Astrocyte of the hippocampus (primary cell): ENCODE measurements around the gene CDKN1B.
A peak's percentile ranks its signal among the peaks of the same experiment; 100 is the strongest.
"Not testable (repeated sequence)": the region's sequence is repeated elsewhere in the genome, so short reads cannot be mapped to it uniquely, and the experiment has no call there.

ENCODE experiments used
- DNase-seq: peaks from one replicate; pipeline ENCODE4 v3.0.0; 2011; ENCODE audit warnings: low read depth, low spot score

CDKN1B gene

DNA sequence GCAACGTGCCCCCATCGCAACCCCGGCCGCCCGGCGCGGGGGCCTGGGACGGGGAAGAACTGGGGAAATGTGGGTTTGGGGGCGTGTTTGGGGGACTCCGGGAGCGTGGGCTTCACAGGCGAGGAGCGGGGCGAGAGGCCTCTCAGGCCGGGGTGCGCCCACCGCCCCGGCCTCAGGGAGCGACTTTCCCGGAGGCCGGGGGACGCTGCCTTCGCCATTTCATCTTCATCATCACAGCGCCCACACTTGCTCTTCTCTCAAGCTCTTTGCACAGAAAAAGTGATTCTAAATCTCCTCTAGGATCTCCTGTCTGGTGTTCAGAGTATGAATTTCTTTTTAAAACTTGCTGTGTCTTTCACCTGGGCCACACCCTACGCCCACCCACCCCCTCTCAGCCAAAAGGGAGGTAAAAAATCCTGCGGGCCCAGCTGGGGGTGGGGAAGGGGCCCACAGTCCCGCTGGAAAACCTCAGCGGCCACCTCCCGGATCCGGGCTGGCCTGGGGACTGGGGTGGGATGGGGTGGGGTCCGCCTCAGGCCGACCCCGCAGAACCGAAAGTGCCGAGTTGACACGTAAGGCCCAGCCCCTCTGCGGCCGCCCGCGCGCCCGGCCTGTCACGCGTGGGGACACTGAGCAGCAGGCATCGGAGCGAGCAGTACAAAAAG lies 7.4 kb downstream of the CDKN1B start:
- no peak for DNase-seq

DNA sequence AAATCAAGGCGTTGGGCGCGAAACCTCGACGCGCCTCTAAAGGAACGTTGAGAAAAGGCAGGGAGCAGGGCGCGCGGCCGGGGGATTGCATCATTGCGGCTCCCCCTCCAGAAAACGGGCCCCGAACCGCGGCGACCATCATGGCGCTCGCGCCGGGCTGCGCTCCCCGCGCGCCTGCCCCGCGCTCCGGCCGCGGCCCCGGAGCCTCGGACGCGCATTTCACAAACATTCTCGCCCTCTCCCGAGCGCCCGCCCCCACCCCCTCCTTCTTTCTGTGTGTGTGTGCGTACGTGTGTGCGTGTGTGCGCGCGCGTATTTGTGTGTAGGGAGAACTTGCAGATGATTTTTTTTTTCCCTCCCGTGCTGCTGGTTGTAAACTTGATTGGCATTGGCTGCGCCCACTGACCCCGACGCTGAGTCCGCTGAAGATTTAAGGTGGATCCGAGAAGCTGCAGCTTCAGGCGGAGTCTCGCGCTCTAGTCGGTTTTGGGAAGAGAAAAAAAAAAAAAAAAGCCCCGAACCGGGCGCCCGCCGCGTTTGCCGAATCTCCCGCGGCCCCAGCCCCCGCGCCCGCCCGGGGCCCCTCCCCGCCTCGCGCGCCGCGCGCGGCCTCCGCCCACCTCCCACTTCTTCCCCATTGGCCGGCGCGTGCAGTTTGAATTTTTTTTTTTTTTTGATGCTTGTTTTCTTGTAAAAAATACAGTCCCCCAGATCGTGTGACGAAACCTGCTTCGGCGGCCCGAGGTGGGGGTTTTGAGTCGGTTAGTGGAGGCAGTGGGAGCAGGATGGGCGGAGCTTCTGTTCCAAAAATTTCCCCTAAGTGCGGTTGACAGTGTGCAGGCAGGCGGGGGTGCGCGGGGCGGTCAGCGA lies 8.2 kb downstream of the CDKN1B start:
- peak; percentile 98 for DNase-seq

DNA sequence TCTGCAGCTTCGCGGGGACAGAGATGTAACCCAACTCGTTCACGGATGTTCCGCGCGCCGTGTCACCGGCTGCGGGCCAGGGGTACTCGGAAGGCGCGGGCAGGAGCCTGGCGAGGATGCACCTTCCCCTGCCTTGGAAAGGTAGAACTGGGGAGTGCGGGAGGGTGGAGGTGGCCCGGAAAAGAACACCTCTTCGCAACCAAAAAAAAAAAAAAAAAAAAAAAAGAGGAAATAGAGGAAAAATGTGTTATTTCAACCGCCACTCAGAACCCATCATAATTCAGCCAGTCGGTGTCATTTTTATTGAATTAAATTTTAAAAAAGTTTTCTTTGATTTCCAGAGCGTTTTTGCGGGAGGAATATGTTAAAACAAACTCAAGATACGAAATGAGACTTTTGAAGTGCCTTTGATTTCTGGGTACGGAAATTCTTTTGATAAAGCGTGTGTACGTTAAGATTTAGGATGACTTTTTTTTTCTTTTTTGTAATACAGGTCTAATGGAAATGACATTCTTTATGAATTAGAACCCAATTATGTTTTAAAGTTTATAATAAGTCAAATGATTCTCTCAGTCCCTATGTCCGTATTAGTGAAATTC lies 8.9 kb downstream of the CDKN1B start:
- no peak for DNase-seq

DNA sequence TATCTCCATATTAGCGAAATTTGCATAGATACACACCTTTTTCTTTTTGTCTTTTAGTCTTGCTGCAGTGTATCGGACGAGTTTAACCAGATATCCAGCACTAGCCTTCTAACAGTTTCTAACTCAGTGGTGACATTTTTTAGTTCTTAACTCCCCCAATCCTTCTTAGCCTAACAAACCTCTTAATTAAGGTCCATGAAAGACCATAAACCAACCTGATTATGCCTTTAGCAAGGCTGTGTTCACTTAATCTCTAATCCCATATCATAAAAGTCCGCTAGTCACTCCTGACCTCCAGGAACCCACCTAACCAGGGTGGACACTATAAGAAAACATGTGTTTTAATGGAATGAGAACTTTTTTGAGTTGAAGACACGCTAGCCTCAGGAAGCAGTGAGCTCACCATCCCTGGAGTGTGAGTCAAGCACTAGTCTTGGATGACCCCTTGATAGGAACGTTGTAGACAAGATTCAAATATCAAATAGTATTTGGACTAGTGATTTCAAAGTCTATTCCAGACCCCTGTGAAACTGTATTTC lies 9.5 kb downstream of the CDKN1B start:
- peak; percentile 64 for DNase-seq

DNA sequence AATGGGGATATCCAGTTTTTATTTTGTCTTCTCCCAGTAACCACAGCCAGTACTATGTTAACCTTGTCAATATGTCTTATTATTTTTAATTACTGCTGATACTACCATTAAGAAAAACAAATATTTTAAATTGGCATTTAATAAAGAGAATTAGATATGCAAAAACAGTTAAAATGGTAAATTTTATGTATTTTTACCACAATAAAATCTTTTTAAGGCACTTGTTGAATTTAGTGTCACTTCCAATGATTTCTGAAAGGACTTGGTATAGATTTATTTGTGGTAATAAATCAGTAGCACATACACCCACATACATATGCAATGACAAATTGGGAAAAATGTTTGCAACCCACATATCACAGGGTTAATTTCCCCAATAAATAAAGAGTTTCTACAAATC lies 14.0 kb downstream of the CDKN1B start:
- no peak for DNase-seq

DNA sequence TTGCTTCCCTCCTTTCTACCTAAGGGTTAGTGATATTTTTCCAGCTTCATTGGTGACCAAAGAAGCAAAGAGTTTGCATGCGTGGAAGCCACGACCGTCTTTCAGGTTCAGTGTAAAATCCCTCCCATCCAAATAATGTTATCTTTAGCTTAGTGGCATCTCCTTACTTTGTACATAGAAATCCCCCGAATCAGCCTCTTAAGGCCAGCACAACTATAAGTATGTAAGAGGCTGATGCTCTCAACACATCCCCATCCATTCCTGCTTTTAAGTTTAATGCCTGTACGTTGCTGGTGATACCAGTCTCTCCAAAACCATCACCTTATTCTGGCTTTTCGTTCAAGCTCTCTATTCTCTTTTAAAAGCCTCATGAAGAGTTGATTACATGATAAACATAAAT lies 14.6 kb downstream of the CDKN1B start:
- DNase-seq: no peak

DNA sequence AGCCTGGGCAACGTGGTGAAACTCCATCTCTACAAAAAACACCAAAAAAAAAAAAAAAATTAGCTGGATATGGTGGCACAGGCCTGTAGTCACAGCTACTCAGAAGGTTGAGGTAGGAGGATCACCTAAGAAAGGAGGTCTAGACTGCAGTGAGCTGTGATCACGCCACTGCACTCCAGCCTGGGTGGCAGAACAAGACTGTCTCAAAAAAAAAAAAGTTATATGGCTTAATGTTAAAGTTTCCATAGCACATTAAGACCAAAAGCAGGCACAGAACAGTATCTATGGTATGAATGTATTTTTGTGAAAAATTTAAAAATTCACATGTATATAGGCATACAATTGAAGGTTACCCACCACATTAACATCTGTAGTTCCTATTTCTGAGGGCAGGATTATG lies 15.9 kb downstream of the CDKN1B start:
- no peak for DNase-seq

DNA sequence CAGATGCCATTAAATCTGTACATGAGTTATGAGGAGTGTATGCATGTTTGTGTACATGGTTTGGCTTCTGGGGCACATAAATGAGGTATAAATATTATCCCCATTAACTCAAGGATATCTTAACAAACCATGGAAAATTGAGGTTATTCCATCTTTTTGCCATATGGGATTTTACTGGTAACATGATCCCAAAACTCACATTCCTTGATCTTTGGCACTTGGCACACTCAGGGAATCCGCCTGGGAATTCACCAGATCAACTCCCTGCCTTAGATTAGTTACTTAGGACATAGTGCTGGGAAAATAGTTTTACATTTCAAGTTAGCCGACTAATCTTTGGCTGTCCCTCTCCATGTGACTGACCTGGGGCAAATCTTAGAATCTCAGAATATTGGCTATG lies 16.9 kb downstream of the CDKN1B start:
- DNase-seq: no peak

DNA sequence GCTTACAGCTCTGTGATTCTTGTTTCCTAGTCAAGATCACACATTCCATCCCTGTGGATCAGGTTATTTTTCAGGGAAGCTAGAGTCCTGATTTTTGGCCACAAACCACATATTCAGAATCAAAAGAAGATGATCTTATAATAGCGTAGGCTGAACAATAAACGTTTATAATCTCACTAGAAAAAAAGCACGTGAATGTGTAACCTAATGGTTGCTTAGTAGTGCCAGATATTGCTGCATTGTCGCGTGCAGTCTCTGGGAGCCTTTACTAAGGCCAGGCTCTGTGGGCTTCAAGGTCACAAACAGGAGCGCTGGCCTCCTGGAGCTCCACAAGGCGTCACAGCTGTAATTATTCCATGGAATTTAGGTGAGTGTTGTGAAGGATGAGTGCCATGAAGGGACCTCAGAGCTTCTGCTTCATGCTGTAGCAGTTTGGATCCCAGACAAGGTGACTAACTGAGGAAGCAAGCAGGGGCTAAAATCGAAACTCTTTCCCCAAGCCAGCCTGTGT lies 17.4 kb downstream of the CDKN1B start:
- DNase-seq: peak; percentile 11

DNA sequence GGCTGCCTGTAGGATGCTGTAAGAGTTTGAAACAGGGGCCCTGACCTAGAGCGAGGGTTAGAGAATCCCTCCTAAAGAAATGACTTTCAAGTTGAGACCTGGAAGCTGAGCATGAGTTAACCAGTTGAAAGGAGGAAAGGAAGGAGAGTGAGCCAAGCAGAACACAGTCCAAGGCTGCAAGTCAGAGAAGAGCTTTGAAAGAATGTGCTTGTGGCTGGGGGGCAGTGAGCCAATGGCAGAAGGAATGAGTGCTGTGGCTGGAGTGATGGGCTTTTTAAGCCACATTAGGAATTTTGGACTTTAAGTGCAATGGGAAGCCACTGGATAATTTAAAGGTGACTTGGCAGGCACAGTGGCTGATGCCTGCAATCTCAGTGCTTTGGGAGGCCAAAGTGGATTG lies 18.1 kb downstream of the CDKN1B start:
- DNase-seq: peak; percentile 67

DNA sequence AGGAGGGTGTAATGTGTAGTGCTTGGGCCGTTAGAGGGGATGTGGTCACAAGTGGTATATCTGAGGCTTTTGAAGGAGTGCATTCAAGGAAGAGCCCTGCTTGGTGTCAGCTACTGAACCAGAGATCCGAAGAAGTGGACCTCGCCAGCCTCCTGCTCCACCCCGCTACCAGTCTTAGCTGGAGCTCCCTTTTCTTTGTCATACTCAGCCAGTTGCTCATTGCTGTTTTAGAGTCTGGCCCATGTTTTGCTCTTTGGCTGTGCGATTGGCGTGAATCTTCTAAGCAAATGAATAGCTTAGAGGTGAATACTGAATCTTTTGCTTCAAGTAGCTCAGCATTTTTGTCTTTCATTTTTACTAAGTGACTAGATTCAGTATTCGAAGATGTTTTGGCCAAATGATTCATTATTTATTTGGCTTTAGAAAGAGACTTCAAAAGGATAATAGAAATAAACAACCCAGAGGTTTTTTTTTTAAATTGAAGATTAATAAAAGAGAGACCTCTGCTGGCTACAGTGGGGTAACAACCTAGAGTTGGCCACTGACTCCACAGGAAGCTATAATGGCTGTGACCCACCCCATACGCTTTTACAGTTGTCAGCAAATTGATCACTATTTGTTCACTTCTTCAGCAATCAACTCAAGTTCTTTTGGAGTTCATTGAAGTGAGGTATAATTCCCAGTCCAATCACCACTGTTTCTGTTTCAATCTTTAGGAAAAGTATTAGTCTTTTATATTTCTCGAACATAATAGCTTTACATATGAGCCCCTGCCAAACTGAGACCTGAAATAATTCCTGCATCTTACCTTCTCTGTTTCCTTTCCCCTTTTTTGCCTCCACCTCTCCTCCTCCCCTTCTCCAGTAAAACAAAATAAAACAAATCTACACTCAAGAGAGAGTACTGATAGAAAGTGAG lies 19.9 kb downstream of the CDKN1B start:
- peak; percentile 83 for DNase-seq

DNA sequence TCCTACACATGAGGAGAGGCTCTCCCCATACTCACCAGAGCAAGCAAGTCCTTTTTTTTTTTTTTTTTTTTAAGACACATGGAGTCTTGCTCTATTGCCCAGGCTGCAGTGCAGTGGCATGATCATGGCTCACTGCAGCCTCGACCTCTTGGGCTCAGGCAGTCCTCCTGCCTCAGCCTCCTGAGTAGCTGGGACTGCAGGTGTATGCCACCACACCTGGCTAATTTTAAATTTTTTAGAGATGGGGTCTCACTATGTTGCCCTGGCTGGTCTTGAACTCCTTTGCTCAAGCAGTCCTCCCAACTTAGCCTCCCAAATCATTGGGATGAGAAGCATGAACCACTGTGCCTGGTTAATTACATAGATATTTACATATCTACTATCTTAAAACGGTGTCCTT lies 21.0 kb downstream of the CDKN1B start:
- DNase-seq: not testable (repeated sequence)

DNA sequence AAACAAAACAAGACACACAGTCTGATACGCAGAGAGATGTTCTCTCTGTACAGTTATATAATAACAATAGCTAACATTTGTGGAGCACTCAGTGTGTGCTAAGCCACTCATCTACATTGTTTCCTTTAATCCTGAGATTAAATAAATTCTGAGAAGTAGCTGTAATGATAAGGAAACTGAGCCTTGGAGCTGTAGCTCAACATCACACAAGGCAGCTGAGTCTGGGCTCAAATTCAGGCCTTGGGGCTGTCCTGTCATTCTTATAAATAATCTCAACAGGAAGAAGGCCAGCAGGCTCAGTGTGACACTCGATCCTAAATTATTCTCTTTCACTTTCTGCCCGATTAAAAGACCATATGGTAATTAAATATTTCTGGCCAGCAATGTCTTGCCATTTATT lies 24.5 kb downstream of the CDKN1B start:
- DNase-seq: no peak

DNA sequence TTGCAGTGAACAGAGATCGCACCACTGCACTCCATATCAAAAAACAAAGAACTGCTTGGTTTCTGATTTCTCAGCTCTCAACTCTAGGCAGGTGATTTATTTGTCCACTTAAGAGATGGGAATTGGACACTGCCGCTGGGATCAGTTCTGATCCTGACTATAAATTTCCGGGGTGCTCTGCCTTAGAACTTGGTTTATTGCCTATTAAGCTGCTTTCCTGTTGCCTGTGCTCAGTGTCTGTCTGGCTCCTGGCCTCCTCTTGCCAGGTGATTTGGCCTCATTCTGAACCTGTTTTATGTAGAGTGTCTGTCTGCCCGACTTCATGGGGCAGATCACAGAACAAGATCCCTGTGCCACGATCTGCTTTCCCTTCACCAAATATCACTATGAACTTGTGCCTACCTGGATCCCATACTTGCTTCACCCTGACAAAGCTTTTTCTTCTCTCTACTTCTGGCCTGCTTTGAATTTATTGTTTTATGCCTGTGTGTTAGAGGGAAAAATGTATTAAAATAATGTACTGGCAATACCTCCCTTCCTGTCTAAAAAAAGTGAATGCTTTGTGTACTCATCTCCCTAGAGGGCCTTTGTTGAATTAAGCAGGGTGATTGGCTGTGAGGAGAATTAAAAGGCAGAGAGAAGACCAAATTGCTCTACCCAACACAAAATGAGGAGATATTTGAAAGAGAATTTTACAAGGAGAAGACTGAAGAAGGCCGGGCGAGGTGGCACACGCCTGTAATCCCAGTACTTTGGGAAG lies 27.6 kb downstream of the CDKN1B start:
- DNase-seq: no peak

DNA sequence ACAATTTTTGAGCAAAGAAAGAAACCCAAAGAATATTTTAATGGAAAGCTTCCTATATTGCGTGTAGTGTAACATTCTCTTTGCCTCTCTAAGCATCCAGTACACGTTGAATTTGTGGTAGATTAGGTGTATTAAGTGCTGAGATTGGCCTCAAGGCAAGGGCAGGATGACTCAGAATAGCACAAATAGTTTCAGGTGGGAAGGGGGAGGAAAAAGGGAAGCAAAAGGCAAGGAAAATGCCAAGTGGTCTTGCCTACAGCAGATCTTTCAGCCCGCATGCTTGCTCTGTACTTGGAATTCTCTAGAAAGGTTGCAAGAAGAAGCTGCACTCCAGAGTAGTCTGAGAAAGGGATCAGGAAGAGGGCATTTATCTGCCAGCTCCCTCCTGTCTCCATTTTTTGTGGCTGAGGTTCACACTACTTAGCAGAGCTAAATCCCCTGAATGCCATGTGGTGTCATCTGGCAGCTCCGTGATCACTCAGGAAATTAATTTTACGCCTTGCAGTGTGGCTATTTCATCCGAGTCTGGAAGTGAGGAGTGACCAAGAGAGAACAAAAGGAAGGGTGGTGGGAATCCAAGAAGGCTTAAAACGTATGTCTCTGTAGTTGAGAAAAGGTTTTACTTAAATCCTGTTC lies 28.5 kb downstream of the CDKN1B start:
- peak; percentile 64 for DNase-seq

DNA sequence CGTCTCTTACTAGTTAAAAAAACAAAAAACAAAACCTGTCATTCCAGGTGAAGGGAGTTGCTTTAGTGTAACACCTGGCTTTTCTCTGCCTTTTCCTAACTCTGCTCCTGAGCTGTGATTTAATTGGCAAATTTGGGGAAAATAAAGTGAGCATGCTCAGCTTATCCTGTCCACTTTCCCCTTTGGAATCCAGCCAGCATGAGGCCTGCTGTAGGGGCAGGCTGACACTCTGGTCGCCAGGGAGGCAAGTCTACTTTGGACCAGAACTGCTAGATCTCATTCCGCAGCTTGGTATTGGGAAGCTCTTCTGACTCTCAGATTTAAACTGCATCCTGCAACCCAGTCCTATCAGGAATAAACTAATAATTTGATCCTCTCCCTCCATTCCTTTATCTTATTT lies 30.1 kb downstream of the CDKN1B start:
- DNase-seq: no peak

DNA sequence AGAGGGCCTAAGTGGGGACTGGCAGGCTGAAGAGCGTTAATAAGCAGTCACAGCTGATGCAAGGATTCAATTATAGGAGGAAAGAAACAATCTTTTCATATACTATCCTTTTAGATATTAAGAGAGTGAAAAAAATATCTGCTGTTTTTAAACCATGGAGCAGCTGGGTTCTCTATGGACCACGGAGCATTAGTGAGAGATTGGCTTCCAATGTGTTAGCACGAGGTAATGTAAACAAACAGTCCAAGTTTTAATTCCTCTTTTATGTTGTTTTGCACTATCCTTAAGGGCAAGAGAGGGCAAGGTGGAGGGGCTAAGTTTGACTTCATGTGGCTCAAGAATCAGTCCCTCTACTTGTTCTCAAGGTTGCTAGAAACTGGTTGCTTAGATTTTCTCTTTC lies 30.9 kb downstream of the CDKN1B start:
- no peak for DNase-seq

DNA sequence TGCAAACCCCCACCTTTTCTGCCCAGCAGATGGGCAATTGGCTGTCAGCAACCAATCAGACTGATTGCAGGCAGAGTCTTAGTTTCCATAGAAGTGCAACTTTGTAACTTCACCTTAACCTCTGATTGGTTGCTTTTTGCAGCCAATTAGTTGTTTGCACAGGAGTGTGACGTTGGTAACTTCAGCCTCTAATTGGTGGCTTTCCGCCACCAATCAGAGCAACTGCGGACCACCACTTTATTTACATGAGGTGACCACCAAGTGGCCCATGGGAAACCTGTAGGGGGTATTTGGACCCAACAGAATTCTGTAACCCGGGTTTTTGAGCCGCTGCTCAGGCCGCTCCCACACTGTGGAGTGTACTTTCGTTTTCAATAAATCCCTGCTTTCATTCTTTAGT lies 32.3 kb downstream of the CDKN1B start:
- DNase-seq: peak; percentile 34

DNA sequence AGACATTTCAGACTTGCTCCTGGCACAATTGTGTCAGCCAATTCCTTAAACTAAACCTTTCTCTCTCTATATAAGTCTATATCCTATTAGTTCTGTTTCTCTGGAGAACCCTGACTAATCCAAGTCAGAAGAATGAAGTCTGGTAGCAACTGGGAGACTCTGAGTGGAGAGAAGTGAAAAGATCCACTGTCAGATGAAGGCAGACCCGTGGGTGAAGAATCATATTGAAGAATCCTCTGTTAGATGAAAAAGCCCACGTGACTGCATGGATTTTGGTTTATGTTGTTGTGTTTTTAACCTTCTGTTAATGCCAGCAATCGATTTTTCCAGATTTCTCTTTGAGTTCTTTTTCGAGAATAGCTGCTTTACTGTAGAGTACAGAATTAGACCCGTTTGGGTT lies 38.8 kb downstream of the CDKN1B start:
- no peak for DNase-seq

DNA sequence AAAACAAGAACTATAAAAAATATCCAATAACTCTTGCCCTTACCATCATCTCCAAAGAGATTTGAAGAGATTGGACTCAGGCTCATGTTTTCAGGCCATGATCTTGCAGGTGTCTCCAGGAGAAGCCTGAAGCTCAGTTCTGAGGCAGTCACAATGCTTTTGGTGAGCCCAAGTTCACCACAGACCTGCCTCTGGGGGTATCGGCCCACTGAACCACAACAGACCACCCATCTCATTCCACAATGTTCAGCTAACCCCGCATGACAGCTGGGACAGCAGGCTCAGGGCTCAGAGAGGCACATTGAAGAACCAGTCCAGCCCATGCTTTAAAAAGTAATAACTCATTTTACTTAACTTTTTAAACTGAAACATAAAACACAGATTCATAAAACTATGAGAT lies 40.0 kb downstream of the CDKN1B start:
- no peak for DNase-seq
